IPS DF 4.7 (cell line): Measurements from ENCODE around the gene MTF1.
"Not testable (repeated sequence)": the region's sequence is repeated elsewhere in the genome, so short reads cannot be mapped to it uniquely, and the experiment has no call there.

Experiments used
- DNase-seq: peaks from one replicate; pipeline ENCODE4 v3.0.0-alpha.2; 2013; ENCODE audit warnings: low spot score; ENCODE audit errors: extremely low read depth

MTF1 gene

DNA sequence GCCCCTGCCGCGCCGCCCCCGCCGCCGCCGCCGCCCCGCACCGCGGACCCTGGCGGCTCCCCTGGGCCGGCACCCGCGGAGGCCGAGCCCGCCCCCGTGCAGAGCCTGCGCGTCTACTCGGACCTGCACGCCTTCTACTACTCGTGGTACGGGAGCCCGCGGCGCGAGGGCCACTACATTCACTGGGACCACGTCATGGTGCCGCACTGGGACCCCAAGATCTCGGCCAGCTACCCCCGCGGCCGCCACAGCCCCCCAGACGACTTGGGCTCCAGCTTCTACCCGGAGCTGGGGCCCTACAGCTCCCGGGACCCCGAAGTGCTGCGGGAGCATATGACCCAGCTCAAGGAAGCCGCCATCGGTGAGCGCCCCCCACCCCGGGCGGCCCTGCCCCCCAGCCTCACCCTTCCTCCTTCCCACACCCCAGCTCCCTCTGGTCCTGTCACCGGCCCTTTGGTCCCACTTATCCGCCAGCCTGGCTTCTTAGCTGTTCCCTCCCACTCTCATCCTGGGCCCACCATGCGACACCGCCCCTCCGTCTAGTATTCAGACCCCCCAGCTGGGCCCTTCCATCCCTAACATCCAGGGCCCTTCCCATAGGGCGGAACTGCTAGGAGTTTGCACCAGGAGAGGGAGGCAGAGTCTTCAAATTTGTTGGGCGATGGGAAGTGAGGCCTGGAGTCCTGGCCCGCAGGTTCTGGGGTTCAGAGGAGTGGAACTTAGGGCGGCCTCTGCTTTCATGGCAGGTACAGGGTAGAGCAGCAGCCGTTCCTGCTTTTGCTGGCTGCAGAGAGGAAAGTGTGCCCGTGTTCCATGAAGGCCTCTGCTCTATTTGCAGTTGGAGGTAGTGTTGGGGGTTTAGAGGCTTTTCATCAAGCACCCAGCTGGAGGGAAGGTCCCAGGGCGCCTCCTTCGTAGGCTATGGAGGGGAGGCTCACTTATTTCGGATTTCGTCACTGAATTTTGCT, 64.7 kb downstream of the MTF1 start:
- DNase-seq, result no peak

DNA sequence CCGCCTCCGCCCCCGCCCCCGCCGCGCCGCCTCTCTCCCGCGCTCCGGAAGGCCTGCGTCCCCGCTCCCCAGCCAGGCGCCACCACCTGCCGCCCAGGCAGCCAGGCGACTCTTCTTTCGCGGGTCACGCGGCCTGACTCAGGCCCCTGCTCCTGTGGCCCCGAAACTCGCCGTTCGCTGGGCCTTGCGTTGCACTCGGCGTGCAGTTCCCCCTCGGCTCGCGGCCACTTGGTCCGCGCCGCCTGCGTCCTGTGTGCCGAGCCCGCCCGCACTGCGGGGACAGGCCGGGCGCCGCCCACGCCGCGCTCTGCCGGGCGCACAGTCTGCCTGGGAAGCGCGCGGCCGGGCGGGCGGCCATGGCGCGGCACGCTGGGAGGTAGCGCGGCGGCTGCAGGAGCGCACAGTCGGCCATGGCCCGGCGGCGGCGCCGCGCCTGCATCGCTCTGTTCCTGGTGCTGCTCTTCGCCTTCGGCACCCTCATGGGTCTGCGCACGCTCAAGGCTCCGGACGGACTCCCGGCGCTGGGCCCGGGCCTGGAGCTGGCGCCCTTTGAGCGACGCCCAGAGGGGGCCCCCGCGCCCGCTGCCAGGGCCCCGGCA, 65.5 kb downstream of the MTF1 start, which contains the start of gene MANEAL:
Gene MANEAL (plus strand): TSS at position 75 of the 599 bp plus-strand sequence. CDS start 336 bp downstream, at position 411.
- DNase-seq, result no peak

DNA sequence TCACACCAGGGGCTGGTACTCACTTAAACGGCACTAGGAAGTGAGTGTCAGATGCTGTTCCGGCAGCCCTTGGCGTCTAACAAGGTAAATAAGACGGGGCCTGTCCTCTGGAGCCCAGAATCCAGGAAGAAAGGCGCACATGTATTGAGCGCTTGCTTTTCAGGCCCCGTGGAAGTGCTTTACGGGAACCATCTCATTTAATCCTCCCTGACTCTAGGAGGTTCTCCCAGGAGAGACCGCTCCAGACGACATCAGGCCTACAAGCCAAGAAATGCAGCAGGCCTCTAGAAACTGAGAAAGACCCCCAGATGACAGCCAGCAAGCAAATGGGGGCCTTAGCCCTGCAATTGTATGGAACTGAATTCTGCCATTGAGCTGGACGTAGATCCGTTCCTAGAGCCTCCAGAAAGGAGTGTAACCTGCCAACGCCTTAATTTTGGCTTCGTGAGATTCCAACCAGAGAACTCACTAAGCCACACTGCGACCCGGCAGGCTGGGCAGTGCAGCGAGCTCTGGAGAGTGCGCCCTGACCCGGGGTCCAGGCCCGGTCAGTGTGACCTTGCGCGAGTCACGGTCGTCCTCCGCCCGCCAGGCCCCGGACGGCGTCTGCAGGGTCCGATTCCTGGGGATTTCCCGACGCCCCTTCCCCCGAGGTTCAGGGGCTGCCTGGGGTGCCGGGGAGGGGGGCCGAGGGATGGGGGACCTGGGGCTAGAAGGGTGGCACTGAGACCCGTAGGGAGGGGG, 66.3 kb downstream of the MTF1 start:
- no peak for DNase-seq

DNA sequence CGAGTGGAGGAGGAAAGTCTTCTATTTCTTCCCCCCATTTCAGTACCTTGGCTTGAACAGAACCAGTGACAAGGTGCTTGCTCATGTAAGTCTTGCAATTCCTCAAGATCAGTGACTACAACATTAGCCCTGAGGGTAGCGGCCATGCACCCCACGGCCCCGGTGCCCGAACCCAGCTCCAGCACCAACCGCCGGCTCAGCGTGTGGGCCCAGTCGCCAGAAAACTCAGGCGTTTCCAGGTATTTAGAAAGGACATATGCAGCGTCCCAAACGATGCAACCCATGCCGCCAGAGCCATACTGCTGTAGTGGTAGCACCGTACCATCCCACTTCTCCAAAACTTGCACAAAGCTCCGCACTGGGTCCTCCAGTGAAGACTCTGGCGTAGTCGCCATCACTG, 76.9 kb downstream of the MTF1 start:
- DNase-seq, result no peak

DNA sequence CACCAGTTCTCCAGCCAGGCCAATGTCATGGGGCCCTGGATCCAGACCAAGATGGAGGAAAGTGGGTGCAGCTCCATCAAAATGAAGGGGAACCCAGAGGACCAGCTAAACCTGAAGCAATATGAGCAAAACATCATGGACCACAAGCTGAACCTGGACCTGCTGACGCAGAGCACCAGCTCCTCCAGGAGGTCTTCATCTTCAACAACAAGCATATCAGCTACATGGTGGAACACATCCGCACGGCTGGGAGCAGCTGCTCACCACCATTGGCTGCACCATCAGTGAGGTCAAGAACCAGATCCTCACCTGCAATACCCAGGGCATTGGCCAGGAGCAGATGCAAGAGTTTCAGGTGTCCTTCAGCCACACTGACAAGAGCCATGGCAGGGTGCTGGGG, 80.7 kb downstream of the MTF1 start:
- no peak for DNase-seq

DNA sequence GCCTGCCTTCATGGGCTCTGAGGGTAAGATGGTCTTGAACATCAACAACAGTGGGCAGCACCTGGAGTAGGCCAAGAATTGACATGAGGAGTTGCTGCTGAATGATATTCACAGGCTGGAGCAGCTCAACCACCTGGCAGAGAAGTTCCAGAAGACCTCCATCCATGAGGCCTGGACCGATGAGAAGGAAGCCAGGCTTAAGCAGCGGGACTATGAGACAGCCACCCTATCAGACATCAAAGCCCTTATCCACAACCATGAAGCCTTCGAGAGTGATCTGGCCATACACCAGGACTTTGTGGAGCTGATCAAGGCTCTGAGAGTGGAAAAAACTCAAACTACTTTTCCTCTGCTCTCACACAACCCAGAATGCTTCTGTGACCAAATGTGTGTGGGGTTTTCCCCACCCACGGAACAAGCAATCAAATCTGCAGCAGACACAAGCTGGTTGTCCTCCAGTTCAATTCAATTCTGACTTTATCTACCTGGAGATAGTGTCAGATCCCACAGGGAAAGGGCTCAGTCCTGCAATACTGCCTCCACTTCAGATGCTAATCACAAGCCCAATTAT, 82.4 kb downstream of the MTF1 start:
- DNase-seq, result no peak

DNA sequence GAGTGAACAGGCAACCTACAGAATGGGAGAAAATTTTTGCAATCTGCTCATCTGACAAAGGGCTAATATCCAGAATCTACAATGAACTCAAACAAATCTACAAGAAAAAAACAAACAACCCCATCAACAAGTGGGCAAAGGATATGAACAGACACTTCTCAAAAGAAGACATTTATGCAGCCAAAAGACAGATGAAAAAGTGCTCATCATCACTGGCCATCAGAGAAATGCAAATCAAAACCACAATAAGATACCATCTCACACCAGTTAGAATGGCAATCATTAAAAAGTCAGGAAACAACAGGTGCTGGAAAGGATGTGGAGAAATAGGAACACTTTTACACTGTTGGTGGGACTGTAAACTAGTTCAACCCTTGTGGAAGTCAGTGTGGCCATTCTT, 88.0 kb downstream of the MTF1 start:
- DNase-seq, result not testable (repeated sequence)

DNA sequence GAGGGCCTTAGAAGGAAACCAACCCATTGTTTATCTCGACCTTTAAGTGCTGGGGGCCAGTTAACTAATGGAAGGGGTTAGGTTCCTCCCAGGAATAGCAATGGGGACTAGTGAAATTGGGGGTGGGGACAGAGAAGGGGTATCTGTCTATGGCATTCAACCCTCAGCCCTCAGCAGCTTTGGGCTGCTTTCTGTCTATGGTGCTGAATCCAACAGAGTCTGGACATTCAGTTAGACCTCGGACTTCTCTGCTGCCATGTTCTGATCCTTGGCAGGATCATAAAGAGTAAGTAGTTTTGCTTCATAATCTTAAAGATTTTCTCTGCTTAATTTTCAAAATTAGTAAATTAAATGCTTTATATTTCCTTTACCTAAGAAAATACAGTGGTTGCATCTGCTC, 91.9 kb downstream of the MTF1 start:
- DNase-seq, result no peak

DNA sequence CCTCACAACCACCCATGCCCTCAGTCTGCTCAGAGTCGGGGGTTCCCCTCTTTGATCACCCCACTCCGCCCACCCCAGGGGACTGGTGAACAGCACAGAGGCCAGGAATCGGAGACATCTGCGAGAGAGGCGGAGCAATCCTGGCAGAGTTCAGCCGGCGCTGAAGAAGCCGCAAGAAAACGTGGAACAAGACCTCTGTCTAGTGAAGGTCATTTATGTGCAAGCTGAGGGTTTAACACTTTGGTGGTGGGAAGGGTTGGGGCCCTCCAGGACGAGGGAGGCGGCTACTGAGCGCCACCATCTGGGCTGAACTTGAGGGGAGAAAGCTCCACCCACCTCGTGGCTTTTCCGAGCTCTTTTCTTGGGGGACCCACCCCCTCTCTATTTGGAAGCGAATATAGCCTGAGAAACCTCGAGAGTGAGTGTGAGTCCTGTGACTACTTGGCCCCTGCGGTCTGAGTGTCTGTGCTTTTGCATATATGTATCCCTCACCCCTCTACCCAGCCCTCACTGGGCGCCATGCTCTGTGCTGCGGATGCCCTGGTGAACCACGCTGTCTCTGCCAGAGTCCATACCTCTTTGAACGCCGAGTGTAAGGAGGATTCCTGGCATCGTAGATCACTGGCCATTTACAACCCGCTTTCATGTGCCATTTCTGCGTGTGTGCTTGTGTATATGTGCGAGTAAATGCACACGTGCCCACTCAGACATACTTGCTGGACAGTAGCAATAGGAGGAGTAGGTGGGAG, 93.3 kb downstream of the MTF1 start:
- no peak for DNase-seq

DNA sequence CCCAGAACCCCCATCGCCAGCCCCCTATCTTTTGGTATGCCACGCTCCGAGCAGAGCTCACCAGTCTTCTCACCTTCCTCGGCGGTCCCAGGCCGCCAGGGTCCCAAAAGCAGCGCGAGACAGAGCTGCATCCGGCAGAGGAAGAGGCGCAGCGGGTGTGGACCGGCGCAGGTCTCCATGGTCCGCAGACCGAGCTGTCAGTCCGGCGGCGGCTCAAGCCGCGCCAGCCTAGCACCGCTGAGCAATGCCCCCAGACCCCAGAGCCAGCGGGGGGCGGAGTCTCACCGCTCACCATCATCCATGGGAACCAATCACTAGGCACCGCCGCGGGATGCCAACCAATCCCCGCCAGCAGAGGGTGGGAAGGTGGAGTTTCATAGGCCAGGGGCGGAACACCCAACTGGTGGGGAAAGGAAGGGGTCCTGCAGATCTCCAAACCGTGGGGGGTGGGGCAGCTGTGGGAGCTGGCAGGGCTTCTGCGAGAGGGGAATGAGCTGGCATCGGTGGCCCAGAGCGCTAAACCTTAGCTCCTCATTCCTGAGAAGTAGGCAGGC, 94.4 kb downstream of the MTF1 start, which contains the start of gene EPHA10:
Gene EPHA10 (minus strand): TSS at position 233 of the 554 bp plus-strand sequence. CDS start 54 bp downstream, at position 179.
- no peak for DNase-seq

DNA sequence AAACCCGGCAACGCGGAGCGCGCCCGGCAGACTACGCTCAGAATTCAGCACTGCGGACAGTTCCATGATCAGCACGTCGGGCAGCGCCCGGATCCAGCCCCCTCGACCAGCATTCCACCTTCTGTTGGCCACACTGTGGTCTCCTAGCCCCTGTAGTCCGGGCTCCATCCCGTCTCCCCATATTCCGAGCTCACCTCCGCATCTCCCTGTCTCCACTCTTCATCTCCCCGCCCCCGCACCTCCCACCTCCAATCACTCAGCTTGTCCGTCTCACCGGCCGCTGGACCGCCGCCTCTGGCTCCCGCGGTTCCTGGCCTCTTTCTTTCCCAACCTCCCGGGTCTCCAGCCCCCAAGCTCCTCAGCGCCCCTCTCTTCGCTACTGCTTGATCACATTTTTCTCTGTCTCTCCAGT, 95.0 kb downstream of the MTF1 start:
- no peak for DNase-seq

DNA sequence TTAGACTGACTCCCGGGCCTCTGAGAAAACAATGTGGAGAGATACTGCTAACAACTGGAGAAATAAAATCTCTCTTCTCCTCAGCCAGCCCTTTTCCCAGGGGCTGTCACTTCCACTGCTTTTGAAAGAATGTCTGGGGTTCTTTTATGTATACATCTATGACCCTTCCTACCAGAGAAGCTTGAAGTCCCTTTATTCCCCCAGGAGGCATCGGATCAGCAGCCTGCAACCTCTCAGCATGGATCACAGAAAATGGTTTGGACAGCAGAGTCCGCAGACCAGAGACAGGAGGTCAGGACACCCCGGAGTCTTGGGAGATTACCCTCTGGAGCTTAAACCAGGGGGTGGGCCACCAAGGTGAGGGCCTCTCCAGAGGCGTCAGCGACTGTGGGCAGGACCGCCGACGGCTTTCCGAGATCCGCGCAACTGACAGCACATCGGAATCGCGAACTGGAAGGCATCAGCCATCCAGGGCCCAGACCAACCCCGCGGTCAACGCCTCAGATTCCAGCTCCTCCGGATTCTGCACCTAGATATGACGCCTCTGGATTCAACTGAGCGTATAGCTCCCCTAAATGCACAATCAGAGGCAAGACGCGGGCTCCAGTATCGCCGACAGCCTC, 95.5 kb downstream of the MTF1 start:
- no peak for DNase-seq

DNA sequence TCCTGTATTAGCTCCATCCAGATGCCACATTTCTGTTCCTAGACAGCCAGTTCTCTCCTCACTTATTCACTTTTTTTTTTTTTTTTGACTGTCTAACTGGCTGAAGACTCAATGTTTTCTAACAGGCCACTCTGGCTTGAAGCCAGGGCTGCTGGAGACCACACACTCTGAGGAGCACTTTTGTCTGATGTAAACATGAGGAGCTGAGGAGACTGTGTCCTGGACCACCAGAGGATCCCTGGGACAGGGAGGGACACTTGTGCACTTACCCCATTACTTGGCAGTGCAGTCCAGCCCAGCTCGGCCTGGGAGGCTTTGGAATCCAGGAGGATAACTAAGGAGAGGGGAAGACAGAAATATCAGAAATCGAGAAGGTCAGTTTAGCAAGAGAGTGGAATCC, 96.9 kb downstream of the MTF1 start:
- no peak for DNase-seq

DNA sequence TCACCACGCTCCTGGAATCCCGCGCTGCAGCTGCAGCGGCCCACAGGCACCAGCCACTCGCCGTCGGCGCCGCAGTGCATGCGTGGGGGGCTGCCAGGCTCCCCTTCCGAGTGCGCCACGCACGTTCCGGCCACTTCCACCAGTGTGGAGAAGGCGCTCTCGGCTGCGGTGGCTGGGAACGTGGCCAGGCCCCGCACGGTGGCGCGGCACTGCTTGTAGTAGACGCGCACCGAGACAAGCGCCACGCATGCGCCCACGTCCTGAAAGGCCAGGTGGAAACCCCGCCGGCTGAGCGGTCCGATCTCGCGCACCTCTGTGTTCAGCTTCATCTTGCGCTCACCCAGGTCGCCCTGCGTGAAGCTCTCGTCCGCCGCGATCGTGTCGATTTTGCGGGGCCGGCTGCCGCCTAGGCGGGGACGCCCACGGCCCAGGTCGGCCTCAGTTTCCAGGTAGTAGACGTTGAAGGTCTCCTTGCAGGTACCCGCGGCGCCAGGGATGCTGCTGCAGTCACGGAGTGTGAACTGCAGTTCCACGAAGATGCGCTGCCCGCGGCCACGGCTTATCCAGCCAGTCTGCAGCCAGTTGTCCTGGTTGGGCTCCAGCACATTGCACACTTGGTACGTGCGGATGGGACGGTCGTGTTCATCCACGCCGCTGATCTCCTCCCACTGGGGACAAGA, 97.8 kb downstream of the MTF1 start:
- DNase-seq, result no peak
